K562 (cell line): ENCODE data around the gene ZSWIM4. TPM values are rescaled to one million over a fixed set of nuclear protein-coding genes. Genes with fewer than 3 reads are reported as not detected.

ENCODE experiments used
- BACH1 ChIP-seq: fragments of 200-800 bp; sonication (Bioruptor generic); IDR thresholded peaks from 2 replicates; pipeline ENCODE4 v1.6.1; 2016; ENCODE audit warnings: missing genetic modification characterization, missing compliant biosample characterization
- EP400 ChIP-seq: fragments of 450-650 bp; IDR thresholded peaks from 2 replicates; pipeline ENCODE4 v1.6.1; 2017; ENCODE audit warnings: antibody characterized with exemption, mild to moderate bottlenecking, moderate library complexity
- FIP1L1 ChIP-seq: fragments of 200-400 bp; formaldehyde crosslinking; IDR thresholded peaks from 2 replicates; pipeline ENCODE4 v1.6.1; 2018; ENCODE audit warnings: mild to moderate bottlenecking, low read depth, low read length; ENCODE audit not compliant: poor library complexity, severe bottlenecking
- FOXK1 ChIP-seq: sonication (generic); formaldehyde crosslinking; IDR thresholded peaks from 2 replicates; pipeline ENCODE4 v1.8.0; 2022; ENCODE audit warnings: missing genetic modification reagents, mild to moderate bottlenecking, borderline replicate concordance
- ILF3 ChIP-seq: fragments of 450-650 bp; IDR thresholded peaks from 2 replicates; pipeline ENCODE4 v1.6.1; 2018; ENCODE audit warnings: antibody characterized with exemption, mild to moderate bottlenecking, moderate library complexity, borderline replicate concordance
- MCM7 ChIP-seq, 2 experiments: fragments of 450-650 bp; IDR thresholded peaks; 2 replicates each; pipeline ENCODE4 v1.6.1; 2016 to 2018
- MED1 ChIP-seq: sonication (generic); formaldehyde crosslinking; IDR thresholded peaks from 2 replicates; pipeline ENCODE4 v1.8.1; 2023; ENCODE audit warnings: missing genetic modification reagents, borderline replicate concordance
- MTA2 ChIP-seq: fragments of 450-650 bp; IDR thresholded peaks from 2 replicates; pipeline ENCODE4 v1.6.1; 2016; ENCODE audit warnings: low read depth
- MYNN ChIP-seq, 2 experiments: sonication (generic); formaldehyde crosslinking in 1 of 2; IDR thresholded peaks; 2 replicates each; pipeline versions ENCODE4 v1.5.0 to v1.6.1; 2016 to 2020; ENCODE audit warnings: antibody characterized with exemption in 1 of 2, missing genetic modification reagents in 1 of 2
- RFX7 ChIP-seq: fragments of 250-450 bp; sonication (Bioruptor Pico); IDR thresholded peaks from 2 replicates; pipeline ENCODE4 v1.5.1; 2021; ENCODE audit warnings: mild to moderate bottlenecking
- SMARCC2 ChIP-seq: fragments of 450-650 bp; IDR thresholded peaks from 2 replicates; pipeline ENCODE4 v1.6.1; 2017; ENCODE audit warnings: antibody characterized with exemption, moderate library complexity, mild to moderate bottlenecking, low read depth
- SMC3 ChIP-seq: conservative IDR thresholded peaks from 2 replicates; pipeline ENCODE4 v1.6.1; 2011; ENCODE audit warnings: low read depth, low read length, improper control_type of control experiment; ENCODE audit not compliant: insufficient read depth
- TRIM24 ChIP-seq, 2 experiments: fragments of 450-650 bp; IDR thresholded peaks; 2 replicates each; pipeline ENCODE4 v1.6.1; 2016
- ZFPM2 ChIP-seq: fragments of 250-450 bp; sonication (Bioruptor Pico); IDR thresholded peaks from 2 replicates; pipeline ENCODE4 v1.5.1; 2022; ENCODE audit warnings: mild to moderate bottlenecking
- ZNF24 ChIP-seq: fragments of 450-650 bp; IDR thresholded peaks from 2 replicates; pipeline ENCODE4 v1.6.1; 2016
- ZNF384 ChIP-seq: IDR thresholded peaks from 2 replicates; pipeline ENCODE4 v1.6.1; 2012; ENCODE audit warnings: low read depth, low read length, improper control_type of control experiment
- ZNF395 ChIP-seq: fragments of 200-800 bp; sonication (Bioruptor generic); IDR thresholded peaks from 2 replicates; pipeline ENCODE4 v1.6.1; 2017; ENCODE audit warnings: missing genetic modification characterization, missing compliant biosample characterization
- ZNF445 ChIP-seq: fragments of 250-450 bp; sonication (Bioruptor Pico); IDR thresholded peaks from 2 replicates; pipeline ENCODE4 v1.4.0; 2020; ENCODE audit warnings: low read depth, mild to moderate bottlenecking, moderate library complexity
- ZNF695 ChIP-seq: fragments of 450-650 bp; formaldehyde crosslinking; IDR thresholded peaks from 2 replicates; pipeline ENCODE4 v1.4.0; 2020; ENCODE audit warnings: mild to moderate bottlenecking, moderate library complexity
- polyA plus RNA-seq, 8 experiments: library from polyadenylated mRNA; depleted of rRNA in 4 of 8; stranded (reverse) in 5 of 8; unstranded in 3 of 8; fragments of >200 nt; fragmentation: Nextera tagmentation in 2 of 8; fragmentation: Illumina TruSeq in 1 of 8; extraction: Ambion mirVana in 2 of 8; extraction: Trizol in 1 of 8; gene quantifications; 2 replicates each; pipeline versions ENCODE4 v1.2.1 to v1.2.3, GENCODE V29; 2011 to 2014; ENCODE audit warnings: inconsistent platforms in 1 of 8, missing spikeins in 1 of 8
- total RNA-seq, 7 experiments: library from RNA; depleted of rRNA in 6 of 7; stranded (reverse); fragments of >200 nt in 6 of 7; fragmentation: Illumina TruSeq in 2 of 7; extraction: Trizol in 2 of 7; gene quantifications; 2 replicates each; pipeline versions ENCODE4 v1.2.1 to v1.2.3, GENCODE V29; 2011 to 2021; ENCODE audit warnings: low replicate concordance in 1 of 7
- TF ChIP-seq, protein P1 (sequence below), 2 experiments: fragments of 450-650 bp; formaldehyde crosslinking in 1 of 2; IDR thresholded peaks; 2 replicates each; pipeline versions ENCODE4 v1.4.0 to v1.6.1; 2014 to 2020; ENCODE audit warnings: mild to moderate bottlenecking in 2 of 2, borderline replicate concordance in 1 of 2, low read depth in 1 of 2

The ZSWIM4 gene
- total and polyA plus RNA-seq, 9 of the 15 experiments (the other 6 are each of a cell fraction or from before 2014, with no cell fraction given), result 0.25 to 3.7 (median 0.79) TPM; not detected in 2

- TF ChIP-seq ZNF395 (CRISPR knock-in tag) (no peak), FOXK1 (CRISPR knock-in tag) (no peak), ZNF695 (CRISPR knock-in tag) (no peak), RFX7 (CRISPR knock-in tag) (no peak), ZNF445 (CRISPR knock-in tag) (no peak), ILF3 (no peak), SMC3 (peak; percentile 71), ZFPM2 (CRISPR knock-in tag) (no peak), FIP1L1 (no peak), EP400 (no peak), ZNF24 (no peak), SMARCC2 (no peak), MED1 (CRISPR knock-in tag) (no peak), MYNN (IDR thresholded peaks at IDR 0.05) (peak; percentile 47; the same call in 1 of the 2 replicates), MYNN (CRISPR knock-in tag; IDR thresholded peaks at IDR 0.05) (no peak), MTA2 (no peak), BACH1 (tag) (no peak), MCM7 (IDR thresholded peaks at IDR 0.05) (no peak), TRIM24 (IDR thresholded peaks at IDR 0.05) (no peak), ZNF384 (peak; percentile 43; the same call in 1 of the 2 replicates)
- TF ChIP-seq, protein P1, sequence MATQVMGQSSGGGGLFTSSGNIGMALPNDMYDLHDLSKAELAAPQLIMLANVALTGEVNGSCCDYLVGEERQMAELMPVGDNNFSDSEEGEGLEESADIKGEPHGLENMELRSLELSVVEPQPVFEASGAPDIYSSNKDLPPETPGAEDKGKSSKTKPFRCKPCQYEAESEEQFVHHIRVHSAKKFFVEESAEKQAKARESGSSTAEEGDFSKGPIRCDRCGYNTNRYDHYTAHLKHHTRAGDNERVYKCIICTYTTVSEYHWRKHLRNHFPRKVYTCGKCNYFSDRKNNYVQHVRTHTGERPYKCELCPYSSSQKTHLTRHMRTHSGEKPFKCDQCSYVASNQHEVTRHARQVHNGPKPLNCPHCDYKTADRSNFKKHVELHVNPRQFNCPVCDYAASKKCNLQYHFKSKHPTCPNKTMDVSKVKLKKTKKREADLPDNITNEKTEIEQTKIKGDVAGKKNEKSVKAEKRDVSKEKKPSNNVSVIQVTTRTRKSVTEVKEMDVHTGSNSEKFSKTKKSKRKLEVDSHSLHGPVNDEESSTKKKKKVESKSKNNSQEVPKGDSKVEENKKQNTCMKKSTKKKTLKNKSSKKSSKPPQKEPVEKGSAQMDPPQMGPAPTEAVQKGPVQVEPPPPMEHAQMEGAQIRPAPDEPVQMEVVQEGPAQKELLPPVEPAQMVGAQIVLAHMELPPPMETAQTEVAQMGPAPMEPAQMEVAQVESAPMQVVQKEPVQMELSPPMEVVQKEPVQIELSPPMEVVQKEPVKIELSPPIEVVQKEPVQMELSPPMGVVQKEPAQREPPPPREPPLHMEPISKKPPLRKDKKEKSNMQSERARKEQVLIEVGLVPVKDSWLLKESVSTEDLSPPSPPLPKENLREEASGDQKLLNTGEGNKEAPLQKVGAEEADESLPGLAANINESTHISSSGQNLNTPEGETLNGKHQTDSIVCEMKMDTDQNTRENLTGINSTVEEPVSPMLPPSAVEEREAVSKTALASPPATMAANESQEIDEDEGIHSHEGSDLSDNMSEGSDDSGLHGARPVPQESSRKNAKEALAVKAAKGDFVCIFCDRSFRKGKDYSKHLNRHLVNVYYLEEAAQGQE (IDR thresholded peaks at IDR 0.05; ENCODE audit: borderline replicate concordance), result peak; percentile 87
- TF ChIP-seq, protein P1 (CRISPR knock-in tag; IDR thresholded peaks at IDR 0.05; ENCODE audit: low read depth), result no peak
Measured at GRCh38 chr19:13784731-13785452, 10.4 kb upstream of the ZSWIM4 start (continued).
